Activated CD4-positive, alpha-beta memory T cell treated with anti-CD3 and anti-CD28 coated beads for 36 hours (primary cell): ENCODE results near the gene TET1. TPM values are rescaled to one million over a fixed set of nuclear protein-coding genes. Genes with fewer than 3 reads are reported as not detected.
"Not testable (repeated sequence)": the region's sequence is repeated elsewhere in the genome, so short reads cannot be mapped to it uniquely, and the experiment has no call there.

ENCODE experiments used
- CTCF ChIA-PET: fragments of 350-600 bp; sonication (Branson Sonifier 250); formaldehyde crosslinking; loops from one replicate; lab custom pipeline; 2021; ENCODE audit warnings: antibody characterized with exemption, inconsistent platforms; lab: Charles Lee
- POLR2A ChIA-PET: fragments of 350-600 bp; sonication (Branson Sonifier 250); formaldehyde crosslinking; loops from one replicate; lab custom pipeline; 2021; ENCODE audit warnings: antibody characterized with exemption; lab: Charles Lee
- DNase-seq: peaks from one replicate; pipeline ENCODE4 v3.0.0-alpha.2; 2020
- H3K27ac Mint-ChIP-seq: one replicate; pipeline ENCODE4 v1.8.0; 2021; ENCODE audit warnings: mixed read lengths
- H3K27me3 Mint-ChIP-seq: one replicate; pipeline ENCODE4 v1.8.0; 2021; ENCODE audit warnings: mixed read lengths
- H3K36me3 Mint-ChIP-seq: one replicate; pipeline ENCODE4 v1.8.0; 2021; ENCODE audit warnings: mixed read lengths
- H3K4me1 Mint-ChIP-seq: one replicate; pipeline ENCODE4 v1.8.0; 2021; ENCODE audit warnings: low read depth, mixed read lengths
- H3K4me3 Mint-ChIP-seq: one replicate; pipeline ENCODE4 v1.8.0; 2021; ENCODE audit warnings: mild to moderate bottlenecking, mixed read lengths
- H3K9me3 Mint-ChIP-seq: one replicate; pipeline ENCODE4 v1.8.0; 2021; ENCODE audit warnings: mixed read lengths
- intact Hi-C: fragments of 100-400 bp; cut with micrococcal nuclease; formaldehyde crosslinking; loops from one replicate; pipeline ENCODE4 v1.15.1; 2023
- total RNA-seq, 2 experiments: library from RNA; stranded (reverse); gene quantifications; one replicate each; pipeline ENCODE4 v1.2.3, GENCODE V29; 2021

The TET1 gene
- total RNA-seq, 2 experiments from 2014 or later: 0.43 to 0.53 TPM

DNA sequence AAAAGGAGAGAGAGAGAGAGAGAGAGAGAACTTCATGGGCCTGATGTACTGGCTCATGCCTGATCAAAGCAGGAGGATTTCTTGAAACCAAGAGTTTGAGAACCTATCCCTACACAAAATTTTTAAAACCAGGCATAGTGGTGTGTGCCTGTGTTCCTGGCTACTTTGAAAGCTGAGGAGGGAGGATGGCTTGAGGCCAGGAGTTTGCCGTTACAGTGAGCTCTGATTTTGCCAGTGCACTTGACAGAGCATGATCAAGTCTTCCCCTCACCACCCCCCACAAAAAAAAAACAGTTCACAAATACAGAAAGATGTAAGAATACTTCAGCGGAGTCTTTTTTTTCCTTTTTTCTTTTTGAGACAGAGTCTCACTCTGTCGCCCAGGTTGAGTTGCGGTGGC lies 108.8 kb downstream of the TET1 start:
- intact Hi-C loops: no loop called here
- CTCF ChIA-PET: no interaction called here
- H3K27me3 Mint-ChIP-seq: no peaks in the 10 kb centered on the region
- H3K27ac Mint-ChIP-seq: no peak overlapping the region
- H3K36me3 Mint-ChIP-seq: peaks cover 7% of the 10 kb centered on the region
- no peak for DNase-seq
- no peak overlapping the region for H3K4me3 Mint-ChIP-seq
- no peaks in the 10 kb centered on the region for H3K9me3 Mint-ChIP-seq
- H3K4me1 Mint-ChIP-seq: peaks cover 3% of the 10 kb centered on the region
- POLR2A ChIA-PET: no interaction called here

DNA sequence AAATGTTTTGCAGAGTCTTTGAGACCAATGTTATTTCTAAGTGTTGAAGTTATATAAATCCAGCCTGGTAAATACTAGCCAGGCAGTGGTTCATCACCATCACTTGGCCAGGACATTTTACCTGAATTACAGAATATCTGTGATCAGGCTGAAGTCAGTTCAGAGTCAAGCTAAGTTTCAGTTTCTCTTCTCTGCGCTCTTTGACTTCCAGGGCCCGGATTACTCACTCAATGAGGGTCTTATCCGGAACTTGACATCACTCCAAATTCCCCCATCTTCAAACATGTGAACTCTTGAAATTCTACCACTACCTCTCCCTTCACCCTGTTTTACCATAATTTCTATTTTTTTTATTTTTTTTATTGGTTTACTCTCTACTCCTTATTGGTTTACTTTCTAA lies 124.3 kb downstream of the TET1 start:
- no peaks in the 10 kb centered on the region for H3K27me3 Mint-ChIP-seq
- CTCF ChIA-PET: no interaction called here
- peaks cover 6% of the 10 kb centered on the region for H3K36me3 Mint-ChIP-seq
- H3K9me3 Mint-ChIP-seq: no peaks in the 10 kb centered on the region
- H3K27ac Mint-ChIP-seq: peak overlapping the region; percentile 10
- peak; percentile 14 for DNase-seq
- intact Hi-C loops: no loop called here
- peak overlapping the region; percentile 45 for H3K4me3 Mint-ChIP-seq
- H3K4me1 Mint-ChIP-seq: peaks cover 4% of the 10 kb centered on the region
- POLR2A ChIA-PET: no interaction called here

DNA sequence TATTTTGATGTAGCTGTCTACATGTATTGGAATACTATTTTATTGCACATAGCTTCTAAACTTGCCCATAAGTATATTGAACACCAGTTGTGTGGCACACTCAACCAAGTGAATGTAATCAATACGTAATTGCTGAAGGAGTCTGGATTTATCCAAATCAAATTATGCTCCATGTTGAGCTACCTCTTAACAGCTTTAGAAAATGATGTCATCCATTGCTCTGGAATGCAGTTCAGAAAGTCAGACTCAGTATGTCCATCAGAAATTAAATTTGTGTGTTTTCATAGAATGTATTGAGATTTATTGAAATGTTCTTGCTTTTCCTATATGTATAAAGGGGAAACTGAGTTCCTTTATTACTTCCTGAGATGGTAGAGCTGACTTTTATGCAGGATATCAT lies 135.9 kb downstream of the TET1 start:
- Mint-ChIP-seq H3K9me3 (no peaks in the 10 kb centered on the region), H3K4me3 (no peak overlapping the region), H3K4me1 (no peaks in the 10 kb centered on the region), H3K27me3 (no peaks in the 10 kb centered on the region), H3K27ac (no peak overlapping the region), H3K36me3 (no peaks in the 10 kb centered on the region)
- ChIA-PET CTCF (interaction anchor here (1.1 kb wide), 1 partner anchor 145 kb away, joined by 3 read pairs; no protein-coding TSS in a partner anchor), POLR2A (no interaction called here)
- no peak for DNase-seq
- intact Hi-C loops: no loop called here

DNA sequence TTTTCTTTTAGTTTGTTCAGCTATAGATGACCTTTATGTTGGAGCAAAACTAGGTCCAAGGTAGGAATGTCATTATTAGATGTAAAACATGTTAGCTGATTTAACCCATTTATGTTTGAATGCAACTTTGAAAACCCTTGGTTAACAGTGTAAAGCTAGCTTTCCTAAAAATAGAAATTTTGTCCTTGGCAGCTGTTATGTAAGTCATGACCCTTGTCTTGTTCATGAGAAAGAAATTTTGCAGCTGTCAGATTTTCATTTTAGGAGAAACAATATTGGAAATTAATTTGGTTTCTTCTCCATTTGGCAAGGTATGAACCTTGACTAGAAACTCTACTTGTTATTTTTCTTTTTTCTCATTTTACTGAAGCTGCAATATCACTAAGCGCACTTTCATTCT lies 137.0 kb downstream of the TET1 start:
- no peaks in the 10 kb centered on the region for H3K36me3 Mint-ChIP-seq
- no peaks in the 10 kb centered on the region for H3K4me1 Mint-ChIP-seq
- no peak overlapping the region for H3K27ac Mint-ChIP-seq
- H3K4me3 Mint-ChIP-seq: no peak overlapping the region
- H3K27me3 Mint-ChIP-seq: no peaks in the 10 kb centered on the region
- ChIA-PET POLR2A (no interaction called here), CTCF (interaction anchor here (0.6 to 0.9 kb wide), 2 partner anchors 147 to 307 kb away, joined by 3 to 4 read pairs; no protein-coding TSS in a partner anchor)
- DNase-seq: no peak
- H3K9me3 Mint-ChIP-seq: no peaks in the 10 kb centered on the region
- intact Hi-C loops: no loop called here

DNA sequence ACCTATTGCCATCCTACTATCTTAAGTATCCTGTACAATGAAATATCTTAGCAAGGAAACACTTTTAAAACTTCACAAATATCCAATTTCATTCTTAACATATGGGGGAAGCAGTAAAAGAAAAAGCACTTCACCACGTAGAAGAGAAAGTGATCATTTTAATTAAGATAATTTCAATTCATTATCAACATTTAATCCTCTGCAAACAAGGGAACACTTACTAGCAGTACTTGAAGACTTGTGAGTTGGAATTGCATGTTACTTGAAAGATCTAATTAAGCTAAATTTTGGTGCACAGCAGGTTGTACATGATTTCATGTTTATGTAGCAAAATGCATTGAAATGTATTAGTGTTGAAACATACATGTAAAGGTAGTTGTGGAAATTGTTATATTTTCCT lies 140.1 kb downstream of the TET1 start:
- Mint-ChIP-seq H3K27me3 (no peaks in the 10 kb centered on the region), H3K9me3 (no peaks in the 10 kb centered on the region), H3K27ac (no peak overlapping the region), H3K36me3 (no peaks in the 10 kb centered on the region), H3K4me3 (no peak overlapping the region), H3K4me1 (no peaks in the 10 kb centered on the region)
- no peak for DNase-seq
- intact Hi-C loops: no loop called here
- CTCF ChIA-PET: no interaction called here
- POLR2A ChIA-PET: no interaction called here

DNA sequence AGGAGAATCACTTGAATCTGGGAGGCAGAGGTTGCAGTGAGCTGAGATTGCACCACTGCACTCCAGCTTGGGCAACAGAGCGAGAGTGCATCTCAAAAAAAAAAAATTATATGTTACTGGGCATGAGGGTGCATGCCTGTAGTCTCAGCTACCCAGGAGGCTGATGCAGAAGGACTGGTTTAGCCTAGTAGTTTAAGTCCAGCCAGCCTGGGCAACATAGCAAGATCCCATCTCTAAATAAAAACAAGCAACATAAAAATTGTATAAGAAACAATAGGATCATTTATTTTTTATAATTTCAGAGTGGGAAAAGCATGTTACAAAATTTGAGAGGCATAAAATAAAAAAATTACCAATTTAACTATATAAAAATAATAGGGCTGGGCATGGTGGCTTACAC lies 145.4 kb downstream of the TET1 start:
- H3K27ac Mint-ChIP-seq: no peak overlapping the region
- intact Hi-C loops: no loop called here
- H3K4me1 Mint-ChIP-seq: no peaks in the 10 kb centered on the region
- H3K36me3 Mint-ChIP-seq: no peaks in the 10 kb centered on the region
- CTCF ChIA-PET: interaction anchor here (0.6 kb wide), 1 partner anchor 25 kb away, joined by 3 read pairs; no protein-coding TSS in a partner anchor
- POLR2A ChIA-PET: no interaction called here
- H3K27me3 Mint-ChIP-seq: no peaks in the 10 kb centered on the region
- DNase-seq: no peak
- H3K9me3 Mint-ChIP-seq: no peaks in the 10 kb centered on the region
- H3K4me3 Mint-ChIP-seq: no peak overlapping the region

DNA sequence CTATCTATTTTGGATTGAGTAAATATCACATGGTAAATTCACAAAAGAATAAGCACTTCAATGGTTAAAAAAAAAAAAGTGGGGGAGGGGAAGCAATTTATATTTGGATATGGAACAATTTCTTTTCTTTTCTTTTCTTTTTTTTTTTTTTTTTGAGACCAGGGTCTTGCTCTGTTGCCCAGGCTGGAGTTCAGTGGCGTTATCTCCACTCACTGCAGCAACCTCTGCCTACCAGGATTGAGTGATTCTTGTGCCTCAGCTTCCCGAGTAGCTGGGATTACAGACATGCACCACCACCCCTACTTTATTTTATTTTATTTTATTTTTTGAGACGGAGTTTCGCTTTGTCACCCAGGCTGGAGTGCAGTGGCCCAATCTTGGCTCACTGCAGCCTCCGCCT lies 148.8 kb downstream of the TET1 start:
- DNase-seq, H3K27ac Mint-ChIP-seq, H3K9me3 Mint-ChIP-seq, H3K27me3 Mint-ChIP-seq, H3K4me1 Mint-ChIP-seq, intact Hi-C loops, CTCF ChIA-PET, H3K36me3 Mint-ChIP-seq, H3K4me3 Mint-ChIP-seq, POLR2A ChIA-PET: not testable (repeated sequence)

DNA sequence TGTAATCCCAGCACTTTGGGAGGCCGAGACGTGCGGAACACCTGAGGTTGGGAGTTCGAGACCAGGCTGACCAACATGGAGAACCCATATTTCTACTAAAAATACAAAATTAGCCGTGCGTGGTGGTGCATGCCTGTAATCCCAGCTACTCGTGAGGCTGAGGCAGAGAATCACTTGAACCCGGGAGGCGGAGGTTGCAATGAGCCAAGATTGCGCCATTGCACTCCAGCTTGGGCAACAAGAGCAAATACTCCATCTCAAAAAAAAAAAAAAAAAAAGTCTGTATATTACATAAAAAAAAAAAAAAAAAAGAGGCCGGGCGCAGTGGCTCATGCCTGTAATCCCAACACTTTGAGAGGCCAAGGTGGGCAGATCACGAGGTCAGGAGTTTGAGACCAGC lies 152.9 kb downstream of the TET1 start:
- intact Hi-C loops, H3K27me3 Mint-ChIP-seq, H3K36me3 Mint-ChIP-seq, H3K4me3 Mint-ChIP-seq, H3K9me3 Mint-ChIP-seq, DNase-seq, H3K27ac Mint-ChIP-seq, CTCF ChIA-PET, H3K4me1 Mint-ChIP-seq, POLR2A ChIA-PET: not testable (repeated sequence)

DNA sequence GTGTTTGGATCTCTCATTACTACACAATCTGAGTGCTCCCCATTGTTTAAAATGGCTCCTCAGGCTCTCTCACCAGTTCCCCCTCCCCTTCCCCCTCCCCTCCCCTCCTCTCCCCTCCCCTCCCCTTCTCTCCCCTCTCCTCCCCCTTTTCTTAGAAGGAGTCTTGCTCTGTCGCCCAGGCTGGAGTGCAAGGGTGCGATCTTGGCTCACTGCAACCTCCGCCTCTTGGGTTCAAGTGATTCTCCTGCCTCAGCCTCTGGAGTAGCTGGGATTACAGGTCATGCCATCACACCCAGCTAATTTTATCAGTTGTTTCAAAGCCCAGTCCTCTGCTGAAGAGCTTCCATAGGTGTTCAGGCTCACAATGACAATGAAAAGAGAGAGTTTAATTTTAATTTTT lies 157.3 kb downstream of the TET1 start:
- POLR2A ChIA-PET: no interaction called here
- peaks cover 1% of the 10 kb centered on the region for H3K27me3 Mint-ChIP-seq
- peaks cover 6% of the 10 kb centered on the region for H3K4me1 Mint-ChIP-seq
- H3K36me3 Mint-ChIP-seq: peaks cover 7% of the 10 kb centered on the region
- H3K9me3 Mint-ChIP-seq: no peaks in the 10 kb centered on the region
- CTCF ChIA-PET: no interaction called here
- no peak for DNase-seq
- H3K27ac Mint-ChIP-seq: no peak overlapping the region
- H3K4me3 Mint-ChIP-seq: no peak overlapping the region
- intact Hi-C loops: no loop called here

DNA sequence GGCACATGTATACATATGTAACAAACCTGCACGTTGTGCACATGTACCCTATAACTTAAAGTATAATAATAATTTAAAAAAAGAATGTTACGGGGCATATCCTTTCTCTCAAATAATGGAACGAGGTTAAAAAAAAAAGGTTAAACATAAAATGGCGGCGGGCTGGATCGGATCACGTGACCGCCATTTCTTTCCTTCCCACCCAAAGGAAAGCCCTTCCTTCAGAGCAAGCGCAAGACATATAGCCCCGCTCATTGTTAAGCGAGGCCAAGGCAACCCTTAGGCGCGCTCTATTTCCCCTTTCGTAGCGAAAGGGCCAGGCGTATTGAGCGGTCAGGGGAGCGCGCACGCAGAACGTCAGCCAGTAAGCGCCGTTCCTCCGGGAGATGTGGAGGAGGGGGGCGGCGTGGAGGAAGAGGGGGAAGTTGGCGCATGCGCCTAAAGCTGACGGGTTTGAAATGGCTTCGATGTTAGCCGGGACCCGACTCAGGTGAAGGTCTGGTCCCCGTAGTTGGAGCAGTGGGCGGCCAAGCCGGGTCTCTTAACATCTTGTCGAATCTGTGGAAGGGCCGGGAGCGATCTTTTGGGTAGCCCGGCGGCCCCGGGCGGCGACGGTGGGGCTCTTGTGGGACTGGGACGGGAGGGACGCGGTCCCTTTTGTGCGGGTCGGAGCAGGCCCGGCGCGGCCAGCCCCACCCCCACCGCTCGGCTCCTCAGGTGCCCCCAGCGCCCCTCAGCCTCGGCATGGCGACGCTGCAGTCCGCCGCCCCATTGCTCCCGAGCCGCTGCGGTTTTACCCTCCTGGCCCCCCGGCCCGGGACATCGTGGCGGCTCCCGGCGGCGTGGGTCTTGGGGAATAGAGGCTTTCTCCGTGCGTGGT lies 160.9 kb downstream of the TET1 start, which contains the start of gene CCAR1:
Gene CCAR1, plus strand, starts transcription at position 447 of the 880 bp plus-strand sequence. CDS start 1,266 bp downstream, outside the sequence.
- peak; percentile 98 for DNase-seq
- intact Hi-C loops: loop anchor here (1.0 to 10.0 kb wide), 7 partner anchors 120 to 646 kb away; partner anchors contain the start of genes DDX50, DNA2, HERC4 and HNRNPH3
- ChIA-PET POLR2A (interaction anchor here (0.6 to 1.1 kb wide), 4 partner anchors 13 to 235 kb away, joined by 3 to 6 read pairs (median 4); partner anchors contain the start of gene DDX21), CTCF (interaction anchor here (0.6 to 1.0 kb wide), 3 partner anchors 13 to 170 kb away, joined by 3 to 4 read pairs (median 3); no protein-coding TSS in a partner anchor)
- H3K4me3 Mint-ChIP-seq: peak within 1 kb of the TSS; percentile 96
- H3K9me3 Mint-ChIP-seq: no peaks in the 10 kb centered on the region
- peak within 1 kb of the TSS; percentile 96 for H3K27ac Mint-ChIP-seq
- H3K4me1 Mint-ChIP-seq: peaks cover 10% of the 10 kb centered on the region
- peaks cover 18% of the 10 kb centered on the region for H3K36me3 Mint-ChIP-seq
- peaks cover 1% of the 10 kb centered on the region for H3K27me3 Mint-ChIP-seq

DNA sequence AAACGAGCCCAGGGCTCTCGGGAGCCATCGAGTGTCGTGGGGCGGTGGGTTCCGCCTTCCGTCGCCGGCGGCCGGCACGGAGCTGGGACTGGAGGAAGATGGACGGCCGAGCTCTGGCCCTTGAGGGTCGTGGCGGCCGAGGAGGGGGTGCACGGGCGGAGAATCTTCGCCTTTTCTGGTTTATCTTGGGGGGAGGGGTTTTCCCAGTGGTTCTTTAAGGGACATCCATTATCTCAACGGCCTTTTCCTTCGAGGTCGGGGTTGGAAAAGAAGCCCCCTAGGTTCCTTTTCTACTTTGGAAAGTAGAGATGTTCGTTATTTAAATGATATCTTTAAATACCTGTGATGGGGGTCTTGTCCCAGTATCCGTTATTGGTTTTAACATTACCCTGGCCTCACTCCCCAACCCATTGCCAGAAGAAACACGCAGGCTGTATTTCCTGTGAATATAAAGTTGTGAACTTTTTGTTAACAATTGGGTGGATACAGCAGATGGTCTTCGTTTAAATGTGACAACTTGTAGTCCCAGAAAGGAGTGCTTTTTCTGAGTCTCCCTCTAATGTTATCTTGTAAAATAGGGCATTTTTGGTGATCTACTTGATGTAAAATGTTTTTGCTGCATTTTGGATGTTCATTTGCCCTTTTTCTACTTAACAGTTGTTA lies 161.7 kb downstream of the TET1 start:
- CTCF ChIA-PET: interaction anchor here (0.6 to 3.9 kb wide), 4 partner anchors 12 to 171 kb away, joined by 3 to 10 read pairs (median 4); no protein-coding TSS in a partner anchor
- H3K36me3 Mint-ChIP-seq: peaks cover 22% of the 10 kb centered on the region
- POLR2A ChIA-PET: interaction anchor here (0.6 to 1.1 kb wide), 3 partner anchors 12 to 234 kb away, joined by 3 to 6 read pairs (median 3); partner anchors contain the start of gene DDX21
- peak overlapping the region; percentile 96 for H3K27ac Mint-ChIP-seq
- peak overlapping the region; percentile 96 for H3K4me3 Mint-ChIP-seq
- intact Hi-C loops: loop anchor here (1.0 to 10.0 kb wide), 7 partner anchors 121 to 647 kb away; partner anchors contain the start of genes DDX50, DNA2, HERC4 and HNRNPH3
- no peak for DNase-seq
- peaks cover 11% of the 10 kb centered on the region for H3K4me1 Mint-ChIP-seq
- H3K27me3 Mint-ChIP-seq: peaks cover 1% of the 10 kb centered on the region
- no peaks in the 10 kb centered on the region for H3K9me3 Mint-ChIP-seq

DNA sequence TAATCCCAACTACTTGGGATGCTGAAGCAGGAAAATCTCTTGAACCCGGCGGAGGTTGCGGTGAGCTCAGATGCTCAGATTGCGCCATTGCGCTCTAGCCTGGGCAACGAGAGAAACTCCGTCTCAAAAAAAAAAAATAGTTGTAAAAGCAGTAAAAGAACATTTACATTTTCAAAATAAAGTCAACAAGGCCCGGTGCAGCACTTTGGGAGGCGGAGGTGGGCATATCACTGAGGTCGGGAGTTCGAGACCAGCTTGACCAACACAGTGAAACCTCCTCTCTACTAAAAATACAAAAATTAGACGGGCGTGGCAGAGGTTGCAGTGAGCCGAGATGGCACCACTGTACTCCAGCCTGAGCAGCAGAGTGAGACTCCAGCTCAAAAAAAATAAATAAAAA lies 164.9 kb downstream of the TET1 start:
- peaks cover 12% of the 10 kb centered on the region for H3K4me1 Mint-ChIP-seq
- no peak for DNase-seq
- H3K4me3 Mint-ChIP-seq: no peak overlapping the region
- ChIA-PET POLR2A (interaction anchor here (0.7 kb wide), 1 partner anchor 232 kb away, joined by 4 read pairs; no protein-coding TSS in a partner anchor), CTCF (interaction anchor here (3.9 kb wide), 1 partner anchor 175 kb away, joined by 10 read pairs; no protein-coding TSS in a partner anchor)
- no peaks in the 10 kb centered on the region for H3K9me3 Mint-ChIP-seq
- no peak overlapping the region for H3K27ac Mint-ChIP-seq
- peaks cover 29% of the 10 kb centered on the region for H3K36me3 Mint-ChIP-seq
- peaks cover 1% of the 10 kb centered on the region for H3K27me3 Mint-ChIP-seq
- intact Hi-C loops: loop anchor here (10.0 kb wide), 1 partner anchor 650 kb away; the partner anchor contains the start of gene HERC4
